Ishikawa (cell line): ENCODE measurements around the gene GOLT1A.

Experiments used
- CEBPB ChIP-seq: IDR thresholded peaks from 2 replicates; pipeline ENCODE4 v1.6.1; 2012
- CREB1 ChIP-seq: IDR thresholded peaks from 2 replicates; pipeline ENCODE4 v1.6.1; 2012; ENCODE audit warnings: low read depth
- EGR1 ChIP-seq: IDR thresholded peaks from 2 replicates; pipeline ENCODE4 v1.6.1; 2012
- EP300 ChIP-seq: IDR thresholded peaks from 2 replicates; pipeline ENCODE4 v1.6.1; 2012; ENCODE audit warnings: borderline replicate concordance
- FOXM1 ChIP-seq: IDR thresholded peaks from 2 replicates; pipeline ENCODE4 v1.6.1; 2012; ENCODE audit warnings: low read depth, borderline replicate concordance
- NFIC ChIP-seq: IDR thresholded peaks from 2 replicates; pipeline ENCODE4 v1.6.1; 2012
- RAD21 ChIP-seq: IDR thresholded peaks from 2 replicates; pipeline ENCODE4 v1.6.1; 2012; ENCODE audit warnings: low read depth
- TAF1 ChIP-seq: IDR thresholded peaks from 2 replicates; pipeline ENCODE4 v1.6.1; 2012; ENCODE audit warnings: low read depth, mild to moderate bottlenecking
- TCF12 ChIP-seq: IDR thresholded peaks from 2 replicates; pipeline ENCODE4 v1.6.1; 2012; ENCODE audit warnings: low read depth
- TEAD4 ChIP-seq: IDR thresholded peaks from 2 replicates; pipeline ENCODE4 v1.6.1; 2012
- USF1 ChIP-seq: IDR thresholded peaks from 2 replicates; pipeline ENCODE4 v1.6.1; 2012
- YY1 ChIP-seq: IDR thresholded peaks from 2 replicates; pipeline ENCODE4 v1.6.1; 2012; ENCODE audit warnings: low read depth
- ZBTB7A ChIP-seq: IDR thresholded peaks from 2 replicates; pipeline ENCODE4 v1.6.1; 2012; ENCODE audit warnings: low read depth
- TF ChIP-seq, protein P1 (sequence below): IDR thresholded peaks from 2 replicates; pipeline ENCODE4 v1.6.1; 2012; ENCODE audit warnings: low read depth, mild to moderate bottlenecking
- TF ChIP-seq, protein P2 (sequence below): IDR thresholded peaks from 2 replicates; pipeline ENCODE4 v1.6.1; 2012

GOLT1A gene

GRCh38 chr1:204206121-204206520 is 7.7 kb downstream of the GOLT1A start:
- no peak for TF ChIP-seq TCF12
- TF ChIP-seq, protein P1, sequence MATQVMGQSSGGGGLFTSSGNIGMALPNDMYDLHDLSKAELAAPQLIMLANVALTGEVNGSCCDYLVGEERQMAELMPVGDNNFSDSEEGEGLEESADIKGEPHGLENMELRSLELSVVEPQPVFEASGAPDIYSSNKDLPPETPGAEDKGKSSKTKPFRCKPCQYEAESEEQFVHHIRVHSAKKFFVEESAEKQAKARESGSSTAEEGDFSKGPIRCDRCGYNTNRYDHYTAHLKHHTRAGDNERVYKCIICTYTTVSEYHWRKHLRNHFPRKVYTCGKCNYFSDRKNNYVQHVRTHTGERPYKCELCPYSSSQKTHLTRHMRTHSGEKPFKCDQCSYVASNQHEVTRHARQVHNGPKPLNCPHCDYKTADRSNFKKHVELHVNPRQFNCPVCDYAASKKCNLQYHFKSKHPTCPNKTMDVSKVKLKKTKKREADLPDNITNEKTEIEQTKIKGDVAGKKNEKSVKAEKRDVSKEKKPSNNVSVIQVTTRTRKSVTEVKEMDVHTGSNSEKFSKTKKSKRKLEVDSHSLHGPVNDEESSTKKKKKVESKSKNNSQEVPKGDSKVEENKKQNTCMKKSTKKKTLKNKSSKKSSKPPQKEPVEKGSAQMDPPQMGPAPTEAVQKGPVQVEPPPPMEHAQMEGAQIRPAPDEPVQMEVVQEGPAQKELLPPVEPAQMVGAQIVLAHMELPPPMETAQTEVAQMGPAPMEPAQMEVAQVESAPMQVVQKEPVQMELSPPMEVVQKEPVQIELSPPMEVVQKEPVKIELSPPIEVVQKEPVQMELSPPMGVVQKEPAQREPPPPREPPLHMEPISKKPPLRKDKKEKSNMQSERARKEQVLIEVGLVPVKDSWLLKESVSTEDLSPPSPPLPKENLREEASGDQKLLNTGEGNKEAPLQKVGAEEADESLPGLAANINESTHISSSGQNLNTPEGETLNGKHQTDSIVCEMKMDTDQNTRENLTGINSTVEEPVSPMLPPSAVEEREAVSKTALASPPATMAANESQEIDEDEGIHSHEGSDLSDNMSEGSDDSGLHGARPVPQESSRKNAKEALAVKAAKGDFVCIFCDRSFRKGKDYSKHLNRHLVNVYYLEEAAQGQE: no peak
- no peak for TF ChIP-seq EGR1
- TF ChIP-seq RAD21: no peak
- no peak for TF ChIP-seq TEAD4
- no peak for TF ChIP-seq NFIC
- TF ChIP-seq FOXM1: no peak
- TF ChIP-seq YY1: no peak
- TF ChIP-seq EP300: no peak
- no peak for TF ChIP-seq ZBTB7A
- TF ChIP-seq USF1: no peak
- TF ChIP-seq TAF1: no peak
- TF ChIP-seq, protein P2, sequence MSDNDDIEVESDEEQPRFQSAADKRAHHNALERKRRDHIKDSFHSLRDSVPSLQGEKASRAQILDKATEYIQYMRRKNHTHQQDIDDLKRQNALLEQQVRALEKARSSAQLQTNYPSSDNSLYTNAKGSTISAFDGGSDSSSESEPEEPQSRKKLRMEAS: no peak
- no peak for TF ChIP-seq CEBPB
- TF ChIP-seq CREB1: no peak

DNA sequence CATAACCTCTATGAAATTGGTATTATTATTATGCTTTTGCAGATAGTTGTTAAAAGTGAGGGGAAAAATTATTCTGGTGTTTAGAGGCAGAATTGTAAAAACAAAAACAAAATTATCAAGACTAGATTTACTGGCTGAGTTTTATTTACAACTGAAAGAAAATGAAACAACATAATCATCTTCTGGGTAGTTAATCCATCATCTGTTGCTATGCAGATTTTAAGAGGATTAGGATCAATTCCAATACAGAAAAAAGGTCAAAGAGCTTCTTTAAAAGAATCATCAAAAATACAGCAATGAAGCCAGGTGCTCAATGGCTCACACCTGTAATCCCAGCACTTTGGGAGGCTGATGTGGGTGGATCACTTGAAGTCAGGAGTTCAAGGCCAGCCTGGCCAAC is 8.3 kb downstream of the GOLT1A start:
- TF ChIP-seq RAD21 (no peak), TAF1 (no peak), TCF12 (no peak), EGR1 (no peak), ZBTB7A (no peak), NFIC (no peak), CEBPB (no peak), CREB1 (no peak), USF1 (no peak), YY1 (no peak), TEAD4 (no peak), FOXM1 (no peak), EP300 (no peak)
- TF ChIP-seq, protein P1: no peak
- TF ChIP-seq, protein P2: no peak

- TF ChIP-seq ZBTB7A (no peak), EGR1 (no peak), EP300 (no peak), TCF12 (no peak), RAD21 (no peak), CREB1 (no peak), TAF1 (no peak), FOXM1 (no peak), YY1 (no peak), NFIC (no peak), USF1 (no peak), CEBPB (no peak), TEAD4 (no peak)
- TF ChIP-seq, protein P1: no peak
- TF ChIP-seq, protein P2: no peak
Observed at GRCh38 chr1:204204944-204205343, 8.8 kb downstream of the GOLT1A start.

- no peak for TF ChIP-seq FOXM1
- TF ChIP-seq ZBTB7A: no peak
- no peak for TF ChIP-seq TAF1
- no peak for TF ChIP-seq CEBPB
- TF ChIP-seq TCF12: no peak
- TF ChIP-seq CREB1: no peak
- TF ChIP-seq USF1: no peak
- no peak for TF ChIP-seq TEAD4
Observed at GRCh38 chr1:204203206-204203767, 10.5 kb downstream of the GOLT1A start.
